Calu3 (cell line): ENCODE measurements around the gene GABRP. TPM values are rescaled to one million over a fixed set of nuclear protein-coding genes. Genes with fewer than 3 reads are reported as not detected.

Experiments used
- BruUV-seq: library from RNA; stranded (reverse); fragments of 400-500 nt; replicated peaks from 2 replicates; lab custom pipeline; 2021; lab: Mats Ljungman, UMichigan
- CTCF ChIA-PET: fragments of 300-600 bp; sonication (Branson Sonifier 250); formaldehyde crosslinking; loops from one replicate; lab custom pipeline; 2022; ENCODE audit warnings: antibody characterized with exemption; lab: Charles Lee
- DNase-seq: peaks from one replicate; pipeline ENCODE4 v3.0.0; 2022
- H3K27ac Mint-ChIP-seq: one replicate; pipeline ENCODE4 v1.8.0; 2022; ENCODE audit warnings: mixed read lengths; ENCODE audit not compliant: unreplicated experiment
- H3K27me3 Mint-ChIP-seq: one replicate; pipeline ENCODE4 v1.8.0; 2022; ENCODE audit warnings: mixed read lengths; ENCODE audit not compliant: unreplicated experiment
- H3K36me3 Mint-ChIP-seq: one replicate; pipeline ENCODE4 v1.8.0; 2022; ENCODE audit warnings: mild to moderate bottlenecking, moderate library complexity, mixed read lengths; ENCODE audit not compliant: insufficient read depth, unreplicated experiment
- H3K4me1 Mint-ChIP-seq: one replicate; pipeline ENCODE4 v1.8.0; 2022; ENCODE audit warnings: mild to moderate bottlenecking, low read depth, mixed read lengths; ENCODE audit not compliant: unreplicated experiment
- H3K4me3 Mint-ChIP-seq: one replicate; pipeline ENCODE4 v1.8.0; 2022; ENCODE audit warnings: mild to moderate bottlenecking, low read depth, moderate library complexity, mixed read lengths; ENCODE audit not compliant: unreplicated experiment
- H3K9me3 Mint-ChIP-seq: one replicate; pipeline ENCODE4 v1.8.0; 2022; ENCODE audit warnings: low read depth, mixed read lengths; ENCODE audit not compliant: unreplicated experiment
- intact Hi-C: fragments of 100-400 bp; cut with micrococcal nuclease; formaldehyde crosslinking; loops from one replicate; pipeline ENCODE4 v1.10.0; 2022; ENCODE audit not compliant: unreplicated experiment
- total RNA-seq: library from RNA; stranded (reverse); gene quantifications from 2 replicates; pipeline ENCODE4 v1.2.3, GENCODE V29; 2022
- TF ChIP-seq, protein P1 (sequence below): fragments of 200-600 bp; IDR thresholded peaks from one replicate; pipeline ENCODE4 v1.8.0; 2022; ENCODE audit warnings: antibody characterized with exemption; ENCODE audit not compliant: unreplicated experiment

Gene GABRP
- total RNA-seq, 1 experiment from 2014 or later: 1,278 TPM

GRCh38 chr5:170769246-170769645, 14.3 kb upstream of the GABRP start:
- no peak for DNase-seq
- no TSS peak for BruUV-seq
- Mint-ChIP-seq H3K9me3 (no peaks in the 10 kb centered on the region), H3K4me1 (peaks cover 23% of the 10 kb centered on the region), H3K4me3 (no peak overlapping the region), H3K36me3 (no peaks in the 10 kb centered on the region), H3K27me3 (no peaks in the 10 kb centered on the region), H3K27ac (no peak overlapping the region)
- CTCF ChIA-PET: interaction anchor here (1.2 kb wide), 1 partner anchor 13 kb away, joined by 3 read pairs; no protein-coding TSS in a partner anchor
- TF ChIP-seq, protein P1, sequence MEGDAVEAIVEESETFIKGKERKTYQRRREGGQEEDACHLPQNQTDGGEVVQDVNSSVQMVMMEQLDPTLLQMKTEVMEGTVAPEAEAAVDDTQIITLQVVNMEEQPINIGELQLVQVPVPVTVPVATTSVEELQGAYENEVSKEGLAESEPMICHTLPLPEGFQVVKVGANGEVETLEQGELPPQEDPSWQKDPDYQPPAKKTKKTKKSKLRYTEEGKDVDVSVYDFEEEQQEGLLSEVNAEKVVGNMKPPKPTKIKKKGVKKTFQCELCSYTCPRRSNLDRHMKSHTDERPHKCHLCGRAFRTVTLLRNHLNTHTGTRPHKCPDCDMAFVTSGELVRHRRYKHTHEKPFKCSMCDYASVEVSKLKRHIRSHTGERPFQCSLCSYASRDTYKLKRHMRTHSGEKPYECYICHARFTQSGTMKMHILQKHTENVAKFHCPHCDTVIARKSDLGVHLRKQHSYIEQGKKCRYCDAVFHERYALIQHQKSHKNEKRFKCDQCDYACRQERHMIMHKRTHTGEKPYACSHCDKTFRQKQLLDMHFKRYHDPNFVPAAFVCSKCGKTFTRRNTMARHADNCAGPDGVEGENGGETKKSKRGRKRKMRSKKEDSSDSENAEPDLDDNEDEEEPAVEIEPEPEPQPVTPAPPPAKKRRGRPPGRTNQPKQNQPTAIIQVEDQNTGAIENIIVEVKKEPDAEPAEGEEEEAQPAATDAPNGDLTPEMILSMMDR: no peak
- intact Hi-C loops: no loop called here

DNA sequence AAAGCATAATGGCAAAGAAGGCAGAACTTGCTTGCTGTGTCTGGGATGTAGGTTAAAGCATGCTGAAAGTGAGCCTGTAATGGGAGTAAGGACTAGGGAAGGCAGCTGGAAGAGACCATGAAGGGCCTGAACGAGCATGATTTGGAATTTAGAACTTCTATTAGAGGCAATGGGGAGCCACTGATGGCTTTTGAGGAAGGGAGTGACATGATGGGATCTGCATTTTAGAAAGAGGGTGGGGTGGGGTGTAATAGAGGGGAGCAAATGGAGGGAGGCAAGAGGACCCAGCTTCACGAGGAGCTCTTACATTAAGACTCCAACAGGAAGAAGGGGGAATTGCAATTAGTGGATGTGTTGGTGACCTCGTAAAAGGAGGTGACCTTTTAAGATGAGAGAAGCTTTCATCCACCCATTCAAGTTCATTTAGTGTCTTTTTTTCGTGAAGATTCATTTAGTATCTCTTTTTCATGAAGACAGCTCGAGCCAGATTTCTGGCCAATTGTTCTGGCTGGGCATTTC, 13.6 kb upstream of the GABRP start:
- Mint-ChIP-seq H3K27me3 (no peaks in the 10 kb centered on the region), H3K36me3 (no peaks in the 10 kb centered on the region), H3K27ac (no peak overlapping the region), H3K9me3 (no peaks in the 10 kb centered on the region), H3K4me3 (no peak overlapping the region), H3K4me1 (peaks cover 30% of the 10 kb centered on the region)
- BruUV-seq: no TSS peak
- CTCF ChIA-PET: no interaction called here
- intact Hi-C loops: no loop called here
- DNase-seq: no peak
- TF ChIP-seq, protein P1: no peak

GRCh38 chr5:170771496-170771895, 12.0 kb upstream of the GABRP start:
- CTCF ChIA-PET: no interaction called here
- Mint-ChIP-seq H3K27me3 (no peaks in the 10 kb centered on the region), H3K27ac (no peak overlapping the region), H3K4me1 (peaks cover 32% of the 10 kb centered on the region), H3K36me3 (no peaks in the 10 kb centered on the region), H3K4me3 (no peak overlapping the region), H3K9me3 (no peaks in the 10 kb centered on the region)
- no peak for DNase-seq
- BruUV-seq: no TSS peak
- intact Hi-C loops: no loop called here
- TF ChIP-seq, protein P1: no peak

DNA sequence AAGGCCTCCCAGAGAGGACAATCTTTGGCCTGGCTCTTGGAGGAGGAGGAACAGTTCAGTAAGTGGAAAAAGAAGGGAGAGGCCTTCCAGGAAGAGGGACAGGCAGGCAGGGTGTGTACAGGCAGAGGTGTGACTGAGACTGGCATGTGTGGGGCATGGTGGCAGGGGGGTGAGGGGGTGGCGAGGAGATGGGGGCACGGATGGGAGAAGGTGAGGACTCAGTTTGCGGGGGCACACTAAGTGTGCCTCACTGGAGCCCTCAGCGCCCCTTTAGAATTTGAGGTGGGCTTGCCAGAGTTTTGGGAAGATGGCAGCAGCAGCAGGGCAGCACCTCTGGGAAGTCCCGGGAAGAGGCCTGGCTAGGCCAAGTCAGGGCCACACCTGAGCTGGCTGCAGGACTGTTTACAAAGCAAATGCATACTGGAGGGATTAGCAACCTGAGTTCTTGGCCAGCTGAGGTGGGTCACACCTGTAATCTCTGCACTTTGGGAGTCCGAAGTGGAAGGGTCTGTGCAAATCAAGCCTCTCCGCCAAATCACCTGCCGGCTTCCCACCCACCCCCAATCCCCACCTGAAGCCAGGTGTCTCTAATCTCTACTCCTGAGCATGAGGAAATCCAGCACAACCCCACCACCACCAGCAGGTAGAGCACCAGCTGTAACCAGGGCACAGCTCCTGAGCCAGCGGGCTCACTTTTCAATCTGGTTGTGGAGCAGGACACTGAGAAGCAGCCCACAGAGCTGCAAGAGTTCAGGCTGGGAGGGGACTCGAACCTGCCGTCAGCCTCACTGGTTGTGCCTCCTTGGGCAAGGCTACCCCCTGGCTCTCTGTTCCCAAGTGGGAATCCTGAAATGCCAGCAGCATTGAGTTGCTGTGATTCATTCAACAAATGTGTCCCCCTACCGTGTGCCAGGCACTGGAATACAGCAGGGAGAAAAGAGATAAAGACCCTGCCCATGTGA, 10.2 kb upstream of the GABRP start:
- no peak overlapping the region for H3K4me3 Mint-ChIP-seq
- intact Hi-C loops: no loop called here
- no peaks in the 10 kb centered on the region for H3K36me3 Mint-ChIP-seq
- no TSS peak for BruUV-seq
- CTCF ChIA-PET: interaction anchor here (0.6 to 1.5 kb wide), 3 partner anchors 9 to 52 kb away, joined by 3 to 5 read pairs (median 3); no protein-coding TSS in a partner anchor
- DNase-seq: peak; percentile 66
- peak overlapping the region; percentile 44 for H3K27ac Mint-ChIP-seq
- TF ChIP-seq, protein P1: no peak
- H3K27me3 Mint-ChIP-seq: no peaks in the 10 kb centered on the region
- peaks cover 32% of the 10 kb centered on the region for H3K4me1 Mint-ChIP-seq
- H3K9me3 Mint-ChIP-seq: no peaks in the 10 kb centered on the region
